ENCODE data around the gene MAST2.

The MAST2 gene

GRCh38 chr1:46021046-46021996 lies 217.9 kb downstream of the MAST2 start:
- H3K27me3 ChIP-seq (ENCODE audit: insufficient read depth, low read depth) = no peaks in the 10 kb centered on the region

GRCh38 chr1:46026531-46026930 lies 223.1 kb downstream of the MAST2 start:
- H4K20me1 ChIP-seq (ENCODE audit: insufficient read depth) = no peaks in the 10 kb centered on the region
- no peak overlapping the region for H3K4me3 ChIP-seq (IDR thresholded peaks at IDR 0.05; ENCODE audit: insufficient read depth, low read depth, low read length)
- H3K4me1 ChIP-seq (ENCODE audit: low read depth, poor library complexity, severe bottlenecking) = no peaks in the 10 kb centered on the region
- H2AFZ ChIP-seq (ENCODE audit: low read depth) = no peak overlapping the region
- no peak overlapping the region for H3K27ac ChIP-seq
- no peak for TF ChIP-seq CTCF (conservative IDR thresholded peaks at IDR 0.05; ENCODE audit: low read depth, low read length)
- H3K4me2 ChIP-seq = no peak overlapping the region
- no peak overlapping the region for H3K9ac ChIP-seq
- H3K27me3 ChIP-seq (ENCODE audit: insufficient read depth, low read depth) = no peaks in the 10 kb centered on the region
- H3K36me3 ChIP-seq (ENCODE audit: insufficient read depth) = no peaks in the 10 kb centered on the region
- H3K79me2 ChIP-seq (ENCODE audit: insufficient read depth, low read depth) = no peaks in the 10 kb centered on the region

More at GRCh38 chr1:46021046-46021996, 217.9 kb downstream of the MAST2 start:
- no peak overlapping the region for H3K9ac ChIP-seq
- no peak for TF ChIP-seq CTCF (conservative IDR thresholded peaks at IDR 0.05; ENCODE audit: low read depth, low read length)
- H3K4me1 ChIP-seq (ENCODE audit: low read depth, poor library complexity, severe bottlenecking) = no peaks in the 10 kb centered on the region
- H3K4me3 ChIP-seq (IDR thresholded peaks at IDR 0.05; ENCODE audit: insufficient read depth, low read depth, low read length) = no peak overlapping the region
- H3K36me3 ChIP-seq (ENCODE audit: insufficient read depth) = no peaks in the 10 kb centered on the region
- no peak overlapping the region for H3K4me2 ChIP-seq
- no peak overlapping the region for H3K27ac ChIP-seq
- no peaks in the 10 kb centered on the region for H3K79me2 ChIP-seq (ENCODE audit: insufficient read depth, low read depth)
- no peak overlapping the region for H2AFZ ChIP-seq (ENCODE audit: low read depth)
- H4K20me1 ChIP-seq (ENCODE audit: insufficient read depth) = no peaks in the 10 kb centered on the region

GRCh38 chr1:46027788-46028573 lies 224.6 kb downstream of the MAST2 start:
- no peaks in the 10 kb centered on the region for H3K4me1 ChIP-seq (ENCODE audit: low read depth, poor library complexity, severe bottlenecking)
- H3K27me3 ChIP-seq (ENCODE audit: insufficient read depth, low read depth) = no peaks in the 10 kb centered on the region
- no peaks in the 10 kb centered on the region for H4K20me1 ChIP-seq (ENCODE audit: insufficient read depth)
- no peak overlapping the region for H3K27ac ChIP-seq
- H3K36me3 ChIP-seq (ENCODE audit: insufficient read depth) = no peaks in the 10 kb centered on the region
- H3K4me2 ChIP-seq = no peak overlapping the region
- H2AFZ ChIP-seq (ENCODE audit: low read depth) = no peak overlapping the region
- no peak overlapping the region for H3K4me3 ChIP-seq (IDR thresholded peaks at IDR 0.05; ENCODE audit: insufficient read depth, low read depth, low read length)
- H3K9ac ChIP-seq = no peak overlapping the region
- TF ChIP-seq CTCF (conservative IDR thresholded peaks at IDR 0.05; ENCODE audit: low read depth, low read length) = no peak
- no peaks in the 10 kb centered on the region for H3K79me2 ChIP-seq (ENCODE audit: insufficient read depth, low read depth)

GRCh38 chr1:46030074-46030870 lies 226.9 kb downstream of the MAST2 start:
- Histone ChIP-seq H2AFZ (ENCODE audit: low read depth) (no peak overlapping the region), H3K79me2 (ENCODE audit: insufficient read depth, low read depth) (no peaks in the 10 kb centered on the region), H3K4me3 (IDR thresholded peaks at IDR 0.05; ENCODE audit: insufficient read depth, low read depth, low read length) (no peak overlapping the region), H3K27me3 (ENCODE audit: insufficient read depth, low read depth) (no peaks in the 10 kb centered on the region), H3K4me1 (ENCODE audit: low read depth, poor library complexity, severe bottlenecking) (no peaks in the 10 kb centered on the region), H4K20me1 (ENCODE audit: insufficient read depth) (no peaks in the 10 kb centered on the region), H3K4me2 (no peak overlapping the region), H3K27ac (no peak overlapping the region), H3K9ac (no peak overlapping the region), H3K36me3 (ENCODE audit: insufficient read depth) (no peaks in the 10 kb centered on the region)
- no peak for TF ChIP-seq CTCF (conservative IDR thresholded peaks at IDR 0.05; ENCODE audit: low read depth, low read length)
